Urothelium cell line (cell line): ENCODE results near the gene DUSP8.
"Not testable (repeated sequence)": the region's sequence is repeated elsewhere in the genome, so short reads cannot be mapped to it uniquely, and the experiment has no call there.

ENCODE experiments used
- DNase-seq: peaks from one replicate; pipeline ENCODE4 v3.0.0; 2011; ENCODE audit warnings: low spot score, mixed read lengths
- FAIRE-seq: peaks from 2 replicates; lab custom pipeline; 2011; peaks lifted over from hg19 to GRCh38; lab: Jason Lieb, UNC

DUSP8 gene, protein sequence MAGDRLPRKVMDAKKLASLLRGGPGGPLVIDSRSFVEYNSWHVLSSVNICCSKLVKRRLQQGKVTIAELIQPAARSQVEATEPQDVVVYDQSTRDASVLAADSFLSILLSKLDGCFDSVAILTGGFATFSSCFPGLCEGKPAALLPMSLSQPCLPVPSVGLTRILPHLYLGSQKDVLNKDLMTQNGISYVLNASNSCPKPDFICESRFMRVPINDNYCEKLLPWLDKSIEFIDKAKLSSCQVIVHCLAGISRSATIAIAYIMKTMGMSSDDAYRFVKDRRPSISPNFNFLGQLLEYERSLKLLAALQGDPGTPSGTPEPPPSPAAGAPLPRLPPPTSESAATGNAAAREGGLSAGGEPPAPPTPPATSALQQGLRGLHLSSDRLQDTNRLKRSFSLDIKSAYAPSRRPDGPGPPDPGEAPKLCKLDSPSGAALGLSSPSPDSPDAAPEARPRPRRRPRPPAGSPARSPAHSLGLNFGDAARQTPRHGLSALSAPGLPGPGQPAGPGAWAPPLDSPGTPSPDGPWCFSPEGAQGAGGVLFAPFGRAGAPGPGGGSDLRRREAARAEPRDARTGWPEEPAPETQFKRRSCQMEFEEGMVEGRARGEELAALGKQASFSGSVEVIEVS

DNA sequence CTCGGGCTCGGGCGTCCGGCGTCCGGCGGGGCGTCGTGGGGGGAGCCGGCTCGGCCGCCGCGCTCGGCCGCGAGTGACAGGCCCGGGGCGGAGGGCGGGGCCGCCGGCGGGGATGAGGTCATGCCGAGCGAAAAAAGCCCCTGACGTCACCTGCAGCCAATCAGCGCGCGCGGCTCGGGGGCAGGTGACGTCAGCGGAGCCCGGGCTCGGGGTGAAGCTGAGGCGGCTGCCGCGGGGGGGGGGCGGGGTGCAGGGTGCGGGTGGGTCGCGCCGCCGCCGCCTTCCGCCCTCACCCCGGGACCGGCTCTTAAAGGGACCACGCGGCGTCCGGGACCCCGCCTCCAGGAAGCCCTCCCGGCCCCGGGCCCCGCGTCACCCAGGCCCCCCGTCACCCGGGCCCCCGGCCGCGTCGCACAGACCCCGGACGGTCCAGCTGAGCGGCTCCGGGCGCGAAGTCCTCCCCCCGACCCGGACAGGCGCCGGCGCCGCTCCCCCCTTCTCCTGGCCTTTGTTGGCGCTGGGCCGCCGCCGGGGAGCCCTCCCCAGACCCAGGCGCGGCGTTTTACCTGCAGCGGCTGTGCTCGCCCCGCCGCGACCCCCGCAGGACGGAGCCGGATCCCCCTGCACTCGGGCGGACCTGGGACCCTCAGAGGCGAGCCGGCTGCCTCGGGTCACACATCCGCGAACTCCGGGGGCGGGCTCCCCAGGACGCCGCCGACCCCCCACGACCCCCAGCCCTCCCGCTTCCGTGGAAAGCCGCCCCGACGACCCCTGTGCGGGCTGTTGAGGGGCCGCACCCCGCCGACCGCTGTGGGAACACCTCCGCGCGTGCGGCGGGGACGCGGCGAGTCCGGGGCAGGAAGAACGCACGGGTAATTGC lies at the start of gene DUSP8:
Gene DUSP8, minus strand, starts transcription at position 75 of the 880 bp plus-strand sequence. CDS start 6,445 bp downstream, outside the sequence.
- FAIRE-seq (no peak), DNase-seq (peak; percentile 92)

DNA sequence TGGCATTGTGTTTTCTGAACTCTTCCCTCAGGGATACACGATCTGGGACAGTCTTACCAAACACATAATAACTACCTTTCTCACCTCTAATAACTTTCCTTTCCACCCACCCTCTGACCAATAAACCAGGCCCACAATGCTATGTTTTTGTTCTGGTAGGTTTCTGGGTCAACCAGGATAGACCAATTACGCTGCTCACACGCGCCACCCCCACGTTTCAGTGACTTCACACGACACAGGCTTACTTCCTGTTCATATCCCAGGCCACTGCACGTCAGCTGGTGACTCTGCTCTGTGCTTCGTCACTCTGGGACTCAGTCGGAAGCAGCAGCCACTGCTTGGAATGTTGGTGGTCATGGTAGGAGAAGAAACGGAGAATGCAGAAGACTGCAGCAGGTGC lies 47.4 kb upstream of the DUSP8 start:
- DNase-seq, result no peak
- no peak for FAIRE-seq

GRCh38 chr11:1618231-1618630 lies 46.2 kb upstream of the DUSP8 start:
- FAIRE-seq (no peak), DNase-seq (no peak)

DNA sequence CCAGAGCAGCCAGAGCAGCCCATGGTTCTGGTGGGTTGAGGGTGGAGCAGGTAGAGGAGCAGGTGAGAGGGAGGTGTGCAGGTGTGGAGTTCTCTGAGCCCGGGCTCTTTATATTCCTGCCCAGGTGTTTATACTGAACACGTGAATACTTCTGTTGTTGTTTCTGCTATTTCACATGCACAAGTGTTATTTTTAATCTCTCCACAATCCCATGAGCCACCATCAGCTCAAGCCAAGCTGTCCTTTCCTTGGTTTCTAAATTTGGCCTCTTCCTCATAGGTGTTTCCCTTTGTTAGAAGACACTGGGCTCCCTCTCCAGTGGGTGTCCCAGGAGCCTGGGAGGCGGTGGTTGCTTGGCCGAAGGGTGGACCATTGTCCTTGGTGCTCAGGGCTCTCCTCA lies 36.3 kb upstream of the DUSP8 start, which contains the start of gene KRTAP5-3:
Gene KRTAP5-3, minus strand, starts transcription at position 101 of the 400 bp plus-strand sequence. Its CDS starts 78 bp downstream, at position 23.
- DNase-seq (no peak), FAIRE-seq (no peak)

- not testable (repeated sequence) for DNase-seq, FAIRE-seq
Measured at GRCh38 chr11:1607901-1608300, 35.8 kb upstream of the DUSP8 start.

DNA sequence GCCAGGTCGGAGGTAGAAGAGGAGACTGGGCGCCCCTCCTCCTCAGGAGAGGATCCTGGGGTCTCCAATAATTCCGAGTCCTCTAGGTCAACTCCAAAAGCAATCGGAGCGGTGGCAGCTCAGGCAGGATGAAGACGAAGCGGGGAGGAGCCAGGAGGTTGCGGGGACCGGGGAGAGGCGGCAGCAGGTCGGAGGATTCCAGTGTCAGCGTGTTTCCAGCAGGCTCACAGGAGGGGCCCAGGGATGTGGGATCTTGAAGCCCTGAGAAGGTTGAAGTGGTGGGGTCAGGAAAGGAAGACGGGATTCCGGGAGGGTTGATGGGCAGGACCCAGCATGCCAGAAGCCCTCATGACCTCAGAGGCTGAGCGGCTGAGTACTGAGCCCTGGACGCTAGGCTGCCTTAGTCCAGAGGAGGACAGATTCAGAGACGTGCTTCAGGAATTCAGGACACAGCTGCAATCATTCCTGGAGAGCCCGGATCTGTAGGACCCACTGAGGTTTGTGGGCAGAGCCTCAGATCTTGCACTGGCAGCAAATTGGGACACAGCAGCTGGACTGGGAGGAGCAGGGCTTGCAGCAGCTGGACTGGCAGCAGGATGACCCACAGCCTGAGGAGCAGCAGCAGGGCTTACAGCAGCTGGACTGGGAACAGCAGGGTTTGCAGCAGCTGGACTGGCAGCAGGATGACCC lies 35.2 kb upstream of the DUSP8 start:
- not testable (repeated sequence) for FAIRE-seq, DNase-seq

GRCh38 chr11:1605923-1606322 lies 33.9 kb upstream of the DUSP8 start:
- not testable (repeated sequence) for DNase-seq, FAIRE-seq

DNA sequence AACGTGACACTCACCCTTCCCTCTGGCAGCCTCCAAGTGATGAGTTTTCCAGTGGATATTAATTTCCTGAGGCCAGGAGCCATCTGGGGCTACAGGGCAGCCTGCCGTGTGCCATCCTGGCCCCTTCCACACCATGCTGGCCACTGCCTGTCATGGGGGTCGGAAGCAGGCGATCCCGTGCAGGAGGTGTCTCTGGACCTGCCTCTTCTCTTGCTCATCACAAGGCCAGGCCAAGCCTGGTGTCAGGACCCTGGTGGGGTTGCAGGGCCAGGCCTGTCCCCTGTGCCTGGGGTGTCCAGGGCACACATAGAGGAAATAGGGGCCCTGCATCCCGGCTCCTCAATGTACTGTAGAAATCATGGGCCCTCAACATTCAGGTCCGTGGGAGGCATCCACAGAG lies 32.6 kb upstream of the DUSP8 start:
- no peak for FAIRE-seq
- no peak for DNase-seq

GRCh38 chr11:1604181-1604580 lies 32.1 kb upstream of the DUSP8 start:
- DNase-seq (no peak), FAIRE-seq (no peak)

- FAIRE-seq (no peak), DNase-seq (no peak)
Measured at GRCh38 chr11:1603629-1604028, 31.6 kb upstream of the DUSP8 start.

GRCh38 chr11:1601663-1602062 lies 29.6 kb upstream of the DUSP8 start:
- FAIRE-seq, result peak; percentile 80
- DNase-seq, result not testable (repeated sequence)

GRCh38 chr11:1600626-1601025 lies 28.6 kb upstream of the DUSP8 start:
- FAIRE-seq, result no peak
- no peak for DNase-seq

GRCh38 chr11:1598816-1599215 lies 26.7 kb upstream of the DUSP8 start:
- no peak for DNase-seq
- no peak for FAIRE-seq

DNA sequence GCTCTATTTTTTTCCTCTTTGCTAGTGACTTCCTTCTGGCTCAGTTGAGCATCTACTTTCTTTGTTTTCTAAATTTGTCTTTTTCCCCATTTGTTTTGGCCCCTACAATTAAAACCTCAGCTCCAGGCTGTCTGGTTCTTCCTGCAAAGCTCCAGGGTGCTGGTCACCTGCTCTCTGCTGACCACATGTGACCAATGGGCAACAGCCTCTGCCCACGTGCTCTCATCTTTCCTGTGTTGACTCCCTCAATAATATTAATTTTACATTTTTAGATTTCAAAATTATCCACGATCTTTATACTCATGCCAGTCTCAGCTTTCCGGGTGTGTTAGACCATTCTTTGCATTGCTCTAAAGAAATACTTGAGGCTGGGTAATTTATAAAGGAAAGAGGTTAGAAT lies 26.3 kb upstream of the DUSP8 start:
- not testable (repeated sequence) for DNase-seq, FAIRE-seq

GRCh38 chr11:1597994-1598380 lies 25.9 kb upstream of the DUSP8 start, which contains the start of gene KRTAP5-2:
Gene KRTAP5-2, minus strand, starts transcription at chr11:1598294. Its CDS starts 44 bp downstream, at chr11:1598250.
- no peak for FAIRE-seq
- no peak for DNase-seq

DNA sequence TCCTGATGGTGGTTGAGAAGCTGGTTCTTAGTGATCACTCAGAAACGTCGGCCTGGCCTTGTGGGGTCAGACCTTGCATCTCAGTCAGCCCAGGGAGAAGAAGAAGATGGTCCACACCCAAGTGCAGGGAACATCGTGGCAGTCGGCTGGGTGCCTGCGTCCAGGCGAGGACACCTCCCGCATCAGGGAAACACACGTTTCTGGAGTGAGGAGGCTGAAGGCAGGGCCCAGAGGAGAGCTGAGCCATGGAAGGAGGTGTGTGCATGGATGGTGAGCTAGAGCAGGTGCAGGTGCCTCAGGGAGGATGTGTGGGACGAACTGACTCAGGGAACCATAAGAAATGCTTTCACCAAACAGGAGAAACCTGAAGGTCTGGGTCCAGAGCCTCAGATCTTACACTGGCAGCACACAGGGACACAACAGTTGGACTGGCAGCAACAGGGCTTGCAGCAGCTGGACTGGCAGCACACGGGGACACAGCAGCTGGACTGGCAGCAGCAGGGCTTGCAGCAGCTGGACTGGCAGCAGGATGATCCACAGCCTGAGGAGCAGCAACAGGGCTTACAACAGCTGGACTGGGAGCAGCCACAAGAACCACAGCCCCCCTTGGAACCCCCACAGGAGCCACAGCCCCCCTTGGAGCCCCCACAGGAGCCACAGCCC lies 25.4 kb upstream of the DUSP8 start:
- no peak for FAIRE-seq
- no peak for DNase-seq

GRCh38 chr11:1596576-1597121 lies 24.6 kb upstream of the DUSP8 start:
- DNase-seq, FAIRE-seq: not testable (repeated sequence)

- FAIRE-seq, DNase-seq: not testable (repeated sequence)
Measured at GRCh38 chr11:1595994-1596575, 24.0 kb upstream of the DUSP8 start.

- FAIRE-seq, result no peak
- DNase-seq, result no peak
Measured at GRCh38 chr11:1592628-1593027, 20.6 kb upstream of the DUSP8 start.
